ENCODE data around the gene PNMT.
A peak's percentile ranks its signal among the peaks of the same experiment; 100 is the strongest.
"Not testable (repeated sequence)": the region's sequence is repeated elsewhere in the genome, so short reads cannot be mapped to it uniquely, and the experiment has no call there.

Gene PNMT

DNA sequence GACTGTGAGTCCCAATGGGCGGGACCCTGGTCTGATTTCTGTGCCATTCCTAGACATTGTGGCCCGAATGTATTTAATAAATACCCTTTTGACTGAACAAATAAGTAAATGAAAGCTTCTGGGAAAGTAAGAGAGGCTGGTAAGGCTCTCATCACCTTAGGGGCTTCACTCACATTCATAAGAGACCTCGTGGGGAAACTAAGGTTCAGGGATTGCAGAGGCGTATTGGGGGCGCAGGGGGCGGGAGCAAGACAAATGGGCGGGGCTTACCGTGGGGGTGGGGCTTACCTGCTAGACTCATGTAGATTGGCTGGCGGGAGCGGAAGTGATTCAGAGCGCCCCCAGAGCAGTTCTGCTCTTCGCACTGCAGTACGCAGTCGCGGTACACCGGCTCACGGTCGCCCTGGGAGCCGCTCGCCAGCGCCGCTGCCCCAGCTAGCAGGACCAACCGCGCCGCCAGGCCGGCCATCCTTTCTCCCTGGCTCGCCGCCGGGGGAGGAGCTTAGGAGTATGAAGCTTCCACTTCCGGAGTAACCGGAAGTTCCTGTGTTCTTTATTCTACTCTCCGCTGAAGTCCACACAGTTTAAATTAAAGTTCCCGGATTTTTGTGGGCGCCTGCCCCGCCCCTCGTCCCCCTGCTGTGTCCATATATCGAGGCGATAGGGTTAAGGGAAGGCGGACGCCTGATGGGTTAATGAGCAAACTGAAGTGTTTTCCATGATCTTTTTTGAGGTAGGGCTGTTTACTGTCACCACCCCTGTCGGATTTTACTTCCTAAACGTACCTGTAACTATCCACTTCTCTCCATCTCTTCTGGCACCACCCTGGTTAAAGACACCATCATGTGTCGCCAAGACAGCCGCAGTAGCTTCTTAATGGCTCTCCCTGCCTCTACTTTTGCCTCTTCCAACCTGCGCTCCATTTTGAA lies 19.6 kb downstream of the PNMT start, which contains the start of gene PGAP3:
Gene PGAP3, minus strand, starts transcription at position 512 of the 929 bp plus-strand sequence. Its CDS starts 43 bp downstream, at position 469.
- DNase-seq (ENCODE audit: low read depth in 2 of 3, low spot score in 1 of 3): peak; percentile 79 to 81 (median 79)

DNA sequence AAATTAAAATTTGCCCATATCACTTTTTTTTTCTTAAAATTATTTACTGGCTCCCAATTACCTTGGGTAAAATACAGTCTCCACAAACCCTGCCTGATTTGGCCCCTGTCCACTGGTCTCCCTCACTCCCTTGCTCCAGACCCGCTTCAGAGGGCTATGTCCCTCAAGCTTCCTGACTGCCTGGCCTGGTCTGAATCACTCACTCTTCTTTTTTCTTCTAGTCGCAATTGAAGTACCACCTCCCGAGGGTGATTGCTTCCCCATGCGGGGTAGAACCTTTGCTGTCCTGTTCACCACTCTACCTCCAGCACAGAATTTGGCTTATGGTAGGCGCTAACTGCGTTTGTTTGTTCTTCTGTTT lies 20.2 kb downstream of the PNMT start:
- DNase-seq (ENCODE audit: low read depth in 2 of 3, low spot score in 1 of 3): no peak

DNA sequence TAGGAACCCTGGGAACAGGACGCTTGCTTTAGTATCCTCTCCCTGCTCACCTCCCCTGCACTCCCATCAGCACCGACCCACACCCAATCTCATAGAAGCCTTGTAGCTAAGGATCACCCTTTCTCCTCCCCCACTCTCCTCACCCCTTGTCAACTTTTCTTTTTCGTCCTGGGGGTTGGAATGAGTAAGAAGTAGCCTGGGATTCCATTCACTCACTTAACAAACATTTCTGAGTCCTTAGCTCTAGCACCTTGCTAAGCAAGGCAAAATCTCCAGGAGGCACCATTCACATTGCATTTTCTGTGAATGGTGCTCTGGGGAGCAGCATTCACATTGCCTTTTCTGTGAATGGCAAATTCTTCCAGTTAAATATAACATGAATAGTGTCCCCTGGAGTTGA lies 20.7 kb downstream of the PNMT start:
- no peak for DNase-seq (ENCODE audit: low read depth in 2 of 3, low spot score in 1 of 3)

DNA sequence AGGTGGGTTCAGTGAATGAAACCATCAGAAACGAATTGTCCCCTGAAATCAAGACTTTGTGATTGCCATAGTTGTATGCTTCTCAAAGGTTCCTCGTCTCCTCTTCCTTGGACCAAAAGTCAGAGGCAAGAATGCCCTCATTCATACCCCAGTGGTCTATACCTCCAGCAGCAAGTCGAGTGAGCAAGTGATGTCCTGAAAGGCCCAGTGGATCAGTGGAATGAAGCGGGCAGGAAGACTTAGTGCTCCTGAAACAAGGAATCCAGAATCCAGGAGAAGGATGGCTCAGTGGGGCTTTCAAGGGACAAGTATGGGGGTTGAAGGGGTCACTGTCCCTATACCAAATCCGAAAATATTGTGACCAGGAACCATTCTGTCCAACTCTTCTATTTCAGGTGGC lies 26.3 kb downstream of the PNMT start:
- no peak for DNase-seq (ENCODE audit: low read depth in 2 of 3, low spot score in 1 of 3)

DNA sequence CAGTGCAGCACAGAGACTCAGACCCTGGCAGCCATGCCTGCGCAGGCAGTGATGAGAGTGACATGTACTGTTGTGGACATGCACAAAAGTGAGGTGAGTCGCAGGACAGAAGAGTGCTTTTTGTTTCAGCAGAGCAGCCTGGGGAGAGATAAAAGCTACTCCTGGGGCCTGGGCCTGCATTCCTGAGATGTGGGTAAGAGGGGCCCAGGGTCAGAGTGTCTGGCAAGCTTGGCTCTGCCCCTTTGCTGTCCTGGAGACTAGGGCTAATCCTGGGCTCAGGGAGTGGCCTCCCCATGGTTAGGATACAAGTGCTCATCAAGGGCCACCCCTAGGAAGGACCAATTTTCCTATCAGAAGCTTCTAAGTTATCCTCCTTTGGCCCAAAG lies 26.8 kb downstream of the PNMT start:
- no peak for DNase-seq (ENCODE audit: low read depth in 2 of 3, low spot score in 1 of 3)

DNA sequence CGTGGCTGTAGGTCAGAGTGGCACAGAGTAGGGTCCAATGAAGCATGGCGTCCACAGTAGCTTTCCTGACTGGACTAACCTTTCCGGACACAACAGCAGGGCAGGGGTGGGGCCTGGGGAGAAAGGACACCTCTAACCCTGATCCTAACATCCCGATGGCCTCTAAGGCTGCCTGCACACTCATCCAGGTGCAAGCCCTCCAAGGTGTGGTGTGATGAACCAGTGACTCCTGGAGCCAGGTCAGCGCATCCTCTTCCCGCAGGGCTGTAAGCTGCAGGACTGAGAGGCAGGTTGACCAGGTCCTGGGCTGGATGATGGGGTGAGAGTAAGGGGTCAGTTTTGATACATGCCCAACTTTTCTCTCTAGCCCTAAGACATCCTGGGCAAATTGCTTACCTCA lies 28.5 kb downstream of the PNMT start:
- no peak for DNase-seq (ENCODE audit: low read depth in 2 of 3, low spot score in 1 of 3)

DNA sequence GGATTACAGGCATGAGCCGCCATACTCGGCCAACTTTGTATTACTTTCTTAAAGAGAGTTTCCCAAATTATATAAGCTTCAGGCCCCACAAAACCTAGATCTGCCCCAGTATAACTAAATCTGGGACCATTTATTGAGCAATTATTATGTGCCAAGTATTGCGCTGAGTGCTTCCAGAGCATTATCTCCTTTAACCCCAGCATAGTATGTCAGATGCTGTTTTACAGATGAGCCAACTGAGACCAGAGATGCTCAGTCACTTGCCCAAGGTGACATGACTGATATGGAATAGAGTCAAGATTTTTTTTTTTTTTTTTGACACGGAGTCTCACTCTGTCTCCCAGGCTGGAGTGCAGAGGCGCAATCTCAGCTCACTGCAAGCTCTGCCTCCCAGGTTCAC lies 29.7 kb downstream of the PNMT start:
- no peak for DNase-seq (ENCODE audit: low read depth in 2 of 3, low spot score in 1 of 3)

DNA sequence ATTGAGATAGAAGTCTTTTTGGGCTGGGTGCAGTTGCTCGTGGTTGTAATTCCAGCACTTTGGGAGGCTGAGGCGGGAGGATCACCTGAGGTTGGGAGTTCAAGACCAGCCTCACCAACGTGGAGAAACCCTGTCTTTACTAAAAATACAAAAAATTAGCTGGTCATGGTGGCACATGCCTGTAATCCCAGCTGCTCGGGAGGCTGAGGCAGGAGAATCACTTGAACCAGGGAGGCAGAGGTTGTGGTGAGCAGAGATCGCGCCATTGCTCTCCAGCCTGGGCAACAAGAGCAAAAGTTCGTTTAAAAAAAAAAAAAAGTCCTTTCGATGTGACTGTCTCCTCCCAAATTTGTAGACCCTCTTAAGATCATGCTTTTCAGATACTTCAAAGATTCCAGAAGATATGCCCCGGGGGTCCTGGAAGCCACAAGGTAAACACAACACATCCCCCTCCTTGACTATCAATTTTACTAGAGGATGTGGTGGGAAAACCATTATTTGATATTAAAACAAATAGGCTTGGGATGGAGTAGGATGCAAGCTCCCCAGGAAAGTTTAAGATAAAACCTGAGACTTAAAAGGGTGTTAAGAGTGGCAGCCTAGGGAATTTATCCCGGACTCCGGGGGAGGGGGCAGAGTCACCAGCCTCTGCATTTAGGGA lies 31.0 kb downstream of the PNMT start:
- DNase-seq (ENCODE audit: low read depth in 2 of 3, low spot score in 1 of 3): not testable (repeated sequence)

DNA sequence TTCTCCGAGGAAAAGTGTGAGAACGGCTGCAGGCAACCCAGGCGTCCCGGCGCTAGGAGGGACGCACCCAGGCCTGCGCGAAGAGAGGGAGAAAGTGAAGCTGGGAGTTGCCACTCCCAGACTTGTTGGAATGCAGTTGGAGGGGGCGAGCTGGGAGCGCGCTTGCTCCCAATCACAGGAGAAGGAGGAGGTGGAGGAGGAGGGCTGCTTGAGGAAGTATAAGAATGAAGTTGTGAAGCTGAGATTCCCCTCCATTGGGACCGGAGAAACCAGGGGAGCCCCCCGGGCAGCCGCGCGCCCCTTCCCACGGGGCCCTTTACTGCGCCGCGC lies 31.5 kb downstream of the PNMT start, which contains the start of gene ERBB2:
Gene ERBB2, plus strand, starts transcription at position 247 of the 330 bp plus-strand sequence. CDS start 175 bp downstream, outside the sequence.
- no peak for DNase-seq (ENCODE audit: low read depth in 2 of 3, low spot score in 1 of 3)

DNA sequence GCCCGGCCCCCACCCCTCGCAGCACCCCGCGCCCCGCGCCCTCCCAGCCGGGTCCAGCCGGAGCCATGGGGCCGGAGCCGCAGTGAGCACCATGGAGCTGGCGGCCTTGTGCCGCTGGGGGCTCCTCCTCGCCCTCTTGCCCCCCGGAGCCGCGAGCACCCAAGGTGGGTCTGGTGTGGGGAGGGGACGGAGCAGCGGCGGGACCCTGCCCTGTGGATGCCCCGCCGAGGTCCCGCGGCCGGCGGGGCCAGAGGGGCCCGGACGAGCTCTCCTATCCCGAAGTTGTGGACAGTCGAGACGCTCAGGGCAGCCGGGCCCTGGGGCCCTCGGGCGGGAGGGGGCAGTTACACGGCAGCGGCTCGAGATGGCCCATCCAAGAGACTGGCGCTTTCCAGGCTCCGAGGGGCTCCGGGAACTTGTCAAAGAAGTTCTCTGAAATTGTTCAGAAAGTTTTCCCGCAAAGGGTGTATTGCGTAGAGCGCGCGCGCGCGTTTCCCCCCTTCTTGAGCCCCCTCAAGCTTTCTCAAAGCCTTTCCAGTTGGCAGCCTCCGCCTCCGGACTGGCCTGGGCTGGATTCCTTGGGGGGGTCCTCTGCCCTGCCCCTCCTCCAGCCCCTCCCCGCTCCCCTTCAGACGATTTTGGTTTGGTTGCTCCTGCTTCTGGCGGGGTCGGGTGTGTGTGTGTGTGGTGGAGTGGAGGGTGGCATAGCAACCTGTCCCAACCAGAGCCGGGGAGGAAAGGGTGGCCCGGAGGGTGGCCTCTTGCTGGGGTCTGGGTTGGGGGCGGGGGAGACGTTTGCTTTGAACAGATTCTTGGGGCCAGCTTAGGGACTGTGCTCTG lies 32.1 kb downstream of the PNMT start:
- no peak for DNase-seq (ENCODE audit: low read depth in 2 of 3, low spot score in 1 of 3)

DNA sequence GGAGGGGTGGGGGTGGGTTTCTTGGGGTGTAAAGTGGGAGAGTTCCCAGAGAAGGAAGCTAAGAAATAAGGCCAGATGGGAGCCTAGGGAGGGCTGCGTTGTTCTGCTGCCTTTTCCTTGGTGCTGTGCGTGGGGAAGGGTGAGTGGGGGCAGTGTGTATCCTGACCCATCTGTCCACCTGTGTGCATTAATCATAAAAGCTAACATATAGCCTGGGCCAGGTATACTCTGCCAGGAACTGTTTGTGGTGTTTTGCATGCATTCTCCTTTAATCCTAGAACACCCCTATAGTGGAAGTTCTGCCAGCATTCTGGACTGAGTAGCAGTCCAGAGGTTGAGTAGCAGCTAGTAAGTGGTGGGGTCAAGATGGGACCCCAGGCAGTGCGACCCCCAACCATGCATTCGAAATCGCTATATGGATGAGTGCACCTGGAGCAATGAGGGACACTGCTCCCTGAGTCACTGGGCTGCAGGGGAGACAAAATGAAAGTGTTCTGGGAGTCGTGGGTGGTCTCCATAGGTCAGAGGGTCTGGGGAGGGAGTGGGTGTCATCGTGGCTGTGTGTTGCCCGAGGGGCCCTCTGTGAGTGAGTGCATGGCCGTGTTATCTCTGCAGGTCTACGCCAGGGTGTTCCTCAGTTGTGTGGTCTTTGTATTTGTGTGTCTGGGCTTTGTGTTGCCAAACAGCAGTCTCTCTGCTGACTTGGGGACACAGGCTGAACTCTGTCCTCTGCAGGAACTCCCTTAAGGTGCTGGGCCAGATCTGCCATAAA lies 32.9 kb downstream of the PNMT start:
- no peak for DNase-seq (ENCODE audit: low read depth in 2 of 3, low spot score in 1 of 3)

DNA sequence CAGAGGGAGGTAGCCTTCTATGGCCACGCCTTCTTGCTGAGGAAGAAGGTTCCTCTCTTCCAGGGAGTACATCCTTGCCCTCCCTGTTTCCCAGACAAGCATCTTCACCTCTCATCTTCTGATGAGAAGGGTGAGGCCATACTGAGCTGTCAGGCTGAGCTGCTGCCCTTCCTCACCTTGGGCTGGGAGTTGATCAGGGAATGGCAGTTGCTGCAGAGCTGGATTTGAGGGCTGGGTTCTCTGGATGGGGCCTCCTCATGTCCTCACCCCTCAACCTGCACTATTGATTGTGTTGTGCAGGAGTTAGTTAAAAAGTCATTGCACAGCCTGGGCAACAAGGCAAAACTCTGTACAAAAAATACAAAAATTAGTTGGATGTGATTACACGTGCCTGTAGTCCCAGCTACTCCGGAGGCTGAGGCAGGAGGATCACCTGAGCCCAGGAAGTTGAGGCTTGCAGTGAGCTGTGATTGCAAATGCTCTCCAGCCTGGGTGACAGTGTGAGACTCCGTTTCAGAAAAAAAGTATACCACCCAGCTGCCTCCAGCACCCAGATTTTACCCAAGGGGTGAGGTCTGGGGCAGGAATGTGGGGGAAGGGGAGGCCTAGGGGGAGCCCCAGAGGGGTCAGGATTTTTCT lies 33.6 kb downstream of the PNMT start:
- no peak for DNase-seq (ENCODE audit: low read depth in 2 of 3, low spot score in 1 of 3)

DNA sequence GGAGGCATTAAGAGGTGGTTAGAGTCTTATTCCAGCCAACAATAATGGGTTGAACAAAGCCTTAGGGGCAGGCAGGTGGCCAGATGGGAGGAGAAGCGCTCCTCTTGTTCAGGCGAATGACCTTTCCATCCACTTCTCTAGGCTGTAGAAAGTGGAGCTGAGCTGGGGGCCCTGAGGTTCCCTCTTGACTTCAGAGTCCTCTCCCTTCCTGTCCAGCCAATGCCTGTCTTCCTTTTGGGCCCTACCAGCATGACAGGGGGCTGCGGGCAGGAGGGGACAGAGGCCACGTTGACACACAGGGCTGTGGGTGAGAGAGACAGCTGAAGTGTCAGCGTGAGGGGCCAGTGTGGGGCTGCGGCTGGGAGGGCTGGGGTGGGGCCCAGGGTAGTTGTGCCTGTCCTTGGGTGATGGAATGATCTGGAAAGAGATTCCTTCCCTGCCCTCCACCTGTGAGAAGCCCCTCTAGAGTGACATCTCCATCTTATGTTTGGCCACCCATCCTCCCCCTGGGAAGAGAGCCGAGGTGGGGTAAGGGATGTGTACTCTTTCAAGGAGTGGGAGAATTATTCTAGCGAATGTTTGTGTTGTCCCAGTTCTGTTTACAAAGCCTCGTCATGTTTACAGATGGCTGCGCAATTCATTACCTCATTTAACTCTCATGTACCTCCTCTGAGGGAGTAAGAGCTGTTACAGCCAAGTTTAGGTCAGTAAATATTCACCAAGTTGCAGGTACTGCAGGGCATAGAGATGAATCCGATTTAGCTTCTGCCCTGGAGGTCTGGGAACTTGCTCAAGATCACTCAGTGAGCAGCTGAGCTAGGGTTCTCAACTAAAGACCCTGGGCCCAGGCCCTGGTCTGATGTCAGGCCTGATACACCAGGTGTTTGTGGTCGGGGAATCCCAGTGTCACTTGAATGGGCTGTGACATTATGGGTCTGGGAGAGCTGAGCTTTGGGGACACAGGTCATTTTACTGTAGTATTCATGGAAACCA lies 34.9 kb downstream of the PNMT start:
- no peak for DNase-seq (ENCODE audit: low read depth in 2 of 3, low spot score in 1 of 3)

DNA sequence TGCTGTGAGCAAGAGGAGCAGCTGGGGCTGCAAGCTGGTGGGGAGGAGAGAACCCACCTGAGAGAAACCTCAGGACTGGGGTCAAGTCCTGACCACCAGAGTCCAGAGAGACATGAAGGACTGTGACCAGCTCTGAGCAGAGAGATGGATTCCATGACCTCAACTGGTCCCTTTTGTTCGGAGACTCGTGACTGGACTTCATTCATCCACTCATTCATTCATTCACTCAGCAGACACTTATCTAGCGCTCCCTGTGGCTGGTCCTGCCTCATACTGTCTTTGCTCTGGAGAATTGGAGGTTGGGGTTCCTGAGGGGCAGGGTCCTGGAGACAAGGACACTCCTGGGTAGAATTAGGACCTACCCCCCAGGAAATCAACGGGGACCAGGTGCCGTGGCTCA lies 35.7 kb downstream of the PNMT start:
- DNase-seq (ENCODE audit: low read depth in 2 of 3, low spot score in 1 of 3): no peak

DNA sequence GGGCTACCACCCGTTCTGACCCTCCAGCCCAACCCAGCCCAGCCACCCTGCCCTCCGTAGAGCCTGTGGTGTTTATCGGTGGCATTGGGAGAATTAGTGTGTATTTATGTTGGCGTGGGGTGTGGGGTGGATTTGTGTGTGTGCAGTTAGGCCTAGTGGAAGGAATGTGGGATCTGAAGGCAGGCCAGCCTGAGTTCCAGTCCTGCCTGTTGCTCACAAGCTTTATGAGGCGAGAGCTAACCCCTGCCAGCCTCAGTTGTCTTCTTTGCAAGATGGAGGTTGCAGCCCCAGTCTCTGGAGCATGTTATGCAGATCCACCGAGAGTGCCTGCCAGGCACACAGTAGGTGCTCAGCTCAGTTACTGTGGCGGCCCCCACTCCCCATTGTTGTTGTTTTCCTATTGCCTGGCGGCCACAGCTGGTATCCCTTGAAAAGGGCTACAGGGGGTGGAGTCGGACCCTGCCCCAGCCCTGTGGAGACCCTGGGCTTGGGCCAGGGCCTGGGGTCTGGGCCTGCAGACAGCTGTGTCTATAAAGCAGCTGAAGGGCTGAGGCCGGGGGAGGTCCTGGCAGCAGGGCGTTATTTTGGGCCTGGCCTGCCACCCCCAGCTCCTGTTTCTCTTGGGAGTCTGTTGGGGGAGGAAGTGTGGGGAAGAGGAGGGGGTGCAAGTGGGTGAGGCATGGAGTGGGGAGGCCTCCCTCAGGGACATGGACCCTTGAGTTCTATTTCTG lies 36.7 kb downstream of the PNMT start:
- no peak for DNase-seq (ENCODE audit: low read depth in 2 of 3, low spot score in 1 of 3)

DNA sequence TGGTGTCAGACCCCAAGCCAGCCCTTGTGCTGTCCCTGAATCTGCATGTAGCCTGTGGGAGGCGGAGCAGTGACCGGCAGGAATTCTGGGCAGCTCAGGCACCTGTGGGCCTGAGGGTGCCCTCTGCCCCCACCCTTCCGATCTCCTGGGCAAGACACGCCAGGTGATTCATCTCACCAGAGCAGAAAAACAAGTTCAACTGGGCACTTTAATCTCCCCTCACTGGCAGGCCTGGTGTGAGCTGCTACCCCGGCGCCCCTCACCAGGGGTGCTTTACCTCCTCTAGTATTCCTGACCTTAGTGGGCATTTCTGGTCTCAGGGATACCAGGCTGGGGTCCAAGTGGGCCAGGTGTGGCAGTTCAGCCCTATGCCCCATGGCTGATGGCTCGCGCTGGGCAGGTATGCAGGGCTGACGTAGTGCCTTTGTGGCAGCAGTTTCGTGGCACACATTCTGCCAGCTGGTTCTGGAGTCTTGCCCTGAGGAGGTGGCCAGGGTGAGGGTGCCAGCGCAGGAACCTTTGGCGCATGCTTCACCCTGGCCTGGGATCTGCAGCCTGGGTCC lies 37.6 kb downstream of the PNMT start:
- DNase-seq (ENCODE audit: low read depth in 2 of 3, low spot score in 1 of 3): no peak

DNA sequence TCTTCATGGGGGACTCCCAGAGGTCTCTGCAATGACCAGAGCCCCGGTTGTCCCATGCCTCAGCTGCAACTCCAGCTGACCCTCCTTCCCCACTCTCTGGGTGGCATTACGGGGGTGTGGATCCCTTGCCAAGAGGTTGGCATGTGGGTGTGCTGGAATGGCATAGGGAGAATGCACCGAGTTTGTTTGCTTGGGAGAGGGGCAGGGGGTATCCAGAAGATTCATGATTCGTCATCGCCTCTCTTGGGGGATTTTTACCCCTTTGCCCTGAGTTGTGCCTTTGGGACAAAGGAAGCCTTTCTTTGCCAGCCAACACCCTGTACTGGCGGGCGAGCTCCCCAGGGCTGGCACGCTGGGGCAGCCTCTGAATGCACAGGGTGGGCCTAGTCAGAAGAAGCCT lies 38.1 kb downstream of the PNMT start:
- no peak for DNase-seq (ENCODE audit: low read depth in 2 of 3, low spot score in 1 of 3)

DNA sequence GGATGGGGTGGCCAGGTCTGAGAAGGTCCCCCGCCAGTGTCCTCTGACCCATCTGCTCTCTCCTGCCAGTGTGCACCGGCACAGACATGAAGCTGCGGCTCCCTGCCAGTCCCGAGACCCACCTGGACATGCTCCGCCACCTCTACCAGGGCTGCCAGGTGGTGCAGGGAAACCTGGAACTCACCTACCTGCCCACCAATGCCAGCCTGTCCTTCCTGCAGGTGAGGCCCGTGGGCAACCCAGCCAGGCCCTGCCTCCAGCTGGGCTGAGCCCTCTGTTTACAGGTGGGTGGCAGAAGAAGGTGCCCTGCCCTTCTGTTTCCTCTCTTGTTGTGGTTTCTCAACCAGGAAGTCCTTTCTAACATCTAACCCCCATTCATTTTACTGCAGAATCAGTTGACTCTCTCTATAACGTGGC lies 38.7 kb downstream of the PNMT start:
- no peak for DNase-seq (ENCODE audit: low read depth in 2 of 3, low spot score in 1 of 3)
